Measurements from ENCODE around the gene DDIT4.

Gene DDIT4

DNA sequence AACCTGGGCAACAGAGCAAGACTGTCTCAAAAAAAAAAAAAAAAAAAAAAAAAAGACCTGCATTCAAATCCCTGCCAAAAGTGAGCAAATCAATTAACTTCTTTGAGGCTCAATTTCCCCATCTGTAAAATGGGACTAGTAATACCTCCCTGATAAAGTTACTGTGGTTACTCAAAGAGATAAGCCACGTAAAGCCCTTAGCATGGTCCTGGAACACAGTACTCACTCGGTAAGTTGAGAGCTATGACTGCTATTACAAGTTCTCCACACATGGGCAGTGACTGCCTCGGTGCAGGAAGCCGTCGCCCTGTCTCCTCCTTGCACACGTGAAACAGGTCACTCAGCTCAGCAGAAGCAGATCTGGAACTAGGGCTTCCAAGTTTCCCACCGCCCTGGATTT, 37.9 kb downstream of the DDIT4 start:
- H3K27ac ChIP-seq (replicated peaks): no peak overlapping the region
- no peak for DNase-seq (ENCODE audit: low read depth in 1 of 2, low spot score in 1 of 2)
- TF ChIP-seq CTCF (IDR thresholded peaks at IDR 0.05; ENCODE audit: insufficient read depth, low read length) (no peak), SPI1 (IDR thresholded peaks at IDR 0.05; ENCODE audit: borderline replicate concordance, low read depth) (no peak), POLR2AphosphoS5 (IDR thresholded peaks at IDR 0.05; ENCODE audit: low read depth) (no peak)
- H3K27me3 ChIP-seq (ENCODE audit: insufficient read depth, poor library complexity, severe bottlenecking): no peaks in the 10 kb centered on the region
- H3K4me3 ChIP-seq (replicated peaks; ENCODE audit: insufficient read depth, low read length): no peak overlapping the region

DNA sequence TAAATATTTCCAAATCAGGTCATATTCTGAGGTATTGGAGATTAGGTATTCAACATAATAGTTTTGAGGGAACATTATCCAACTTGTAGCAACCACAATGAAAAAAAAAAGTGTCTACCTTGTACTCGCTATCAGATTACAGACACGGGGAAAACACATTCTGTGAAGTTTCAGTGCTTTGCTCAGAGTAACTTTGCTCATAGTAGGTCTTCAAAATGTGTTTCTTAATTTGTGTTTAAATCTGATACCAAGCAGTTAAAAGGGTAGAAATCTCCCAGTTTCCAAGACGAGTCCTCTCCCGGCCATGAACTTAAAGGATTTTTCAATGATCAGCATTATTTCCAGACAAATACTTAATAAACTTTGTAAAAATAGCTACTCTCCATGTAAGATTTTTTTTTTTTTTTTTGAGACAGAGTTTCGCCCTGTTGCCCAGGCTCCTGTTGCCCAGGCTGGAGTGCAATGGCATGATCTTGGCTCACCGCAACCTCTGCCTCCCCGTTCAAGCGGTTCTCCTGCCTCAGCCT, 39.2 kb downstream of the DDIT4 start:
- TF ChIP-seq CTCF (IDR thresholded peaks at IDR 0.05; ENCODE audit: insufficient read depth, low read length): no peak
- TF ChIP-seq SPI1 (IDR thresholded peaks at IDR 0.05; ENCODE audit: borderline replicate concordance, low read depth): no peak
- TF ChIP-seq POLR2AphosphoS5 (IDR thresholded peaks at IDR 0.05; ENCODE audit: low read depth): no peak
- TF ChIP-seq REST (IDR thresholded peaks at IDR 0.05; ENCODE audit: insufficient replicate concordance, low read depth): no peak
- no peak for TF ChIP-seq GABPA (IDR thresholded peaks at IDR 0.05; ENCODE audit: low read depth)
- Histone ChIP-seq H3K27me3 (ENCODE audit: insufficient read depth, poor library complexity, severe bottlenecking) (no peaks in the 10 kb centered on the region), H3K4me3 (replicated peaks; ENCODE audit: insufficient read depth, low read length) (no peak overlapping the region), H3K27ac (replicated peaks) (no peak overlapping the region)
- DNase-seq (ENCODE audit: low read depth in 1 of 2, low spot score in 1 of 2): no peak

DNA sequence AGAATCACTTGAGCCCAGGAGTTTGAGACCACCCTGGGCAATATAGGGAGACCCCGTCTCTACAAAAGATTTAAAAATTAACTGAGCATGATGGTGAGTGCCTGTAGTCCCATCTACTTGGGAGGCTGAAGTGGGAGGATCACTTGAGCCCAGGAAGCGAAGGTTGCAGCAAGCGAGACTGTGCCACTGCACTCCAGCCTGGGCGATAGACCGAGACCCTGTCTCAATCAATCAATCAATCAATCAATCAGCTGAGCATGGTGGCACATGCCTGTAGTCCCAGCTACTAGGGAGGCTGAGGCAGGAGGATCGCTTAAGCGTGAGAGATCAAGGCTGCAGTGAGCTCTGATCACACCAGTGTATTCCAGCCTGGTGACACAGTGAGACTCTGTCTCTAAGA, 40.5 kb downstream of the DDIT4 start:
- H3K27ac ChIP-seq (replicated peaks): no peak overlapping the region
- DNase-seq (ENCODE audit: low read depth in 1 of 2, low spot score in 1 of 2): no peak
- no peaks in the 10 kb centered on the region for H3K27me3 ChIP-seq (ENCODE audit: insufficient read depth, poor library complexity, severe bottlenecking)
- TF ChIP-seq GABPA (IDR thresholded peaks at IDR 0.05; ENCODE audit: low read depth) (no peak), CTCF (IDR thresholded peaks at IDR 0.05; ENCODE audit: insufficient read depth, low read length) (no peak), SPI1 (IDR thresholded peaks at IDR 0.05; ENCODE audit: borderline replicate concordance, low read depth) (no peak), REST (IDR thresholded peaks at IDR 0.05; ENCODE audit: insufficient replicate concordance, low read depth) (no peak), POLR2AphosphoS5 (IDR thresholded peaks at IDR 0.05; ENCODE audit: low read depth) (no peak)
- H3K4me3 ChIP-seq (replicated peaks; ENCODE audit: insufficient read depth, low read length): no peak overlapping the region

GRCh38 chr10:72315054-72315453, 41.3 kb downstream of the DDIT4 start:
- H3K27me3 ChIP-seq (ENCODE audit: insufficient read depth, poor library complexity, severe bottlenecking): no peaks in the 10 kb centered on the region
- DNase-seq (ENCODE audit: low read depth in 1 of 2, low spot score in 1 of 2): no peak
- no peak overlapping the region for H3K4me3 ChIP-seq (replicated peaks; ENCODE audit: insufficient read depth, low read length)
- no peak overlapping the region for H3K27ac ChIP-seq (replicated peaks)
- TF ChIP-seq SPI1 (IDR thresholded peaks at IDR 0.05; ENCODE audit: borderline replicate concordance, low read depth) (no peak), POLR2AphosphoS5 (IDR thresholded peaks at IDR 0.05; ENCODE audit: low read depth) (no peak), CTCF (IDR thresholded peaks at IDR 0.05; ENCODE audit: insufficient read depth, low read length) (no peak), REST (IDR thresholded peaks at IDR 0.05; ENCODE audit: insufficient replicate concordance, low read depth) (no peak), GABPA (IDR thresholded peaks at IDR 0.05; ENCODE audit: low read depth) (no peak)

All from HL-60 (cell line).